ENCODE measurements around the gene ENGASE.

- TF ChIP-seq, protein P1, sequence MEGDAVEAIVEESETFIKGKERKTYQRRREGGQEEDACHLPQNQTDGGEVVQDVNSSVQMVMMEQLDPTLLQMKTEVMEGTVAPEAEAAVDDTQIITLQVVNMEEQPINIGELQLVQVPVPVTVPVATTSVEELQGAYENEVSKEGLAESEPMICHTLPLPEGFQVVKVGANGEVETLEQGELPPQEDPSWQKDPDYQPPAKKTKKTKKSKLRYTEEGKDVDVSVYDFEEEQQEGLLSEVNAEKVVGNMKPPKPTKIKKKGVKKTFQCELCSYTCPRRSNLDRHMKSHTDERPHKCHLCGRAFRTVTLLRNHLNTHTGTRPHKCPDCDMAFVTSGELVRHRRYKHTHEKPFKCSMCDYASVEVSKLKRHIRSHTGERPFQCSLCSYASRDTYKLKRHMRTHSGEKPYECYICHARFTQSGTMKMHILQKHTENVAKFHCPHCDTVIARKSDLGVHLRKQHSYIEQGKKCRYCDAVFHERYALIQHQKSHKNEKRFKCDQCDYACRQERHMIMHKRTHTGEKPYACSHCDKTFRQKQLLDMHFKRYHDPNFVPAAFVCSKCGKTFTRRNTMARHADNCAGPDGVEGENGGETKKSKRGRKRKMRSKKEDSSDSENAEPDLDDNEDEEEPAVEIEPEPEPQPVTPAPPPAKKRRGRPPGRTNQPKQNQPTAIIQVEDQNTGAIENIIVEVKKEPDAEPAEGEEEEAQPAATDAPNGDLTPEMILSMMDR (IDR thresholded peaks at IDR 0.05) = no peak
- TF ChIP-seq POLR2A (IDR thresholded peaks at IDR 0.05) = no peak
Observed at GRCh38 chr17:79112471-79112870, 37.8 kb downstream of the ENGASE start.

All from Peyer's patch (tissue), 4 donors.